ENCODE results near the gene SFMBT1.

GRCh38 chr3:53069422-53070068 lies 23.7 kb upstream of the SFMBT1 start:
- TF ChIP-seq CTCF (conservative IDR thresholded peaks at IDR 0.05; ENCODE audit: low read length) (no peak), EZH2phosphoT487 (IDR thresholded peaks at IDR 0.05; ENCODE audit: borderline replicate concordance, low read depth, low read length) (no peak)

Data from OCI-LY7 (cell line).